Measurements from ENCODE around the gene RNF14.
"Not testable (repeated sequence)": the region's sequence is repeated elsewhere in the genome, so short reads cannot be mapped to it uniquely, and the experiment has no call there.

The RNF14 gene

GRCh38 chr5:142025637-142026036 is 56.7 kb downstream of the RNF14 start:
- CTCF ChIA-PET: interaction anchor here (1.2 kb wide), 2 partner anchors 14 to 117 kb away, joined by 3 read pairs; no protein-coding TSS in a partner anchor
- TF ChIP-seq, protein P1, sequence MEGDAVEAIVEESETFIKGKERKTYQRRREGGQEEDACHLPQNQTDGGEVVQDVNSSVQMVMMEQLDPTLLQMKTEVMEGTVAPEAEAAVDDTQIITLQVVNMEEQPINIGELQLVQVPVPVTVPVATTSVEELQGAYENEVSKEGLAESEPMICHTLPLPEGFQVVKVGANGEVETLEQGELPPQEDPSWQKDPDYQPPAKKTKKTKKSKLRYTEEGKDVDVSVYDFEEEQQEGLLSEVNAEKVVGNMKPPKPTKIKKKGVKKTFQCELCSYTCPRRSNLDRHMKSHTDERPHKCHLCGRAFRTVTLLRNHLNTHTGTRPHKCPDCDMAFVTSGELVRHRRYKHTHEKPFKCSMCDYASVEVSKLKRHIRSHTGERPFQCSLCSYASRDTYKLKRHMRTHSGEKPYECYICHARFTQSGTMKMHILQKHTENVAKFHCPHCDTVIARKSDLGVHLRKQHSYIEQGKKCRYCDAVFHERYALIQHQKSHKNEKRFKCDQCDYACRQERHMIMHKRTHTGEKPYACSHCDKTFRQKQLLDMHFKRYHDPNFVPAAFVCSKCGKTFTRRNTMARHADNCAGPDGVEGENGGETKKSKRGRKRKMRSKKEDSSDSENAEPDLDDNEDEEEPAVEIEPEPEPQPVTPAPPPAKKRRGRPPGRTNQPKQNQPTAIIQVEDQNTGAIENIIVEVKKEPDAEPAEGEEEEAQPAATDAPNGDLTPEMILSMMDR (IDR thresholded peaks at IDR 0.05; ENCODE audit: control extremely low read depth, extremely low read depth, low read depth, missing control alignments): no peak
- POLR2A ChIA-PET: no interaction called here
- DNase-seq (ENCODE audit: extremely low spot score): no peak

- TF ChIP-seq, protein P1 (IDR thresholded peaks at IDR 0.05; ENCODE audit: control extremely low read depth, extremely low read depth, low read depth, missing control alignments): no peak
- ChIA-PET POLR2A (interaction anchor here (0.6 kb wide), 1 partner anchor 931 kb away, joined by 4 read pairs; no protein-coding TSS in a partner anchor), CTCF (interaction anchor here (1.1 to 1.7 kb wide), 2 partner anchors 25 to 64 kb away, joined by 3 read pairs; partner anchors contain the start of gene RNF14)
- DNase-seq (ENCODE audit: extremely low spot score): no peak
These were observed 63.2 kb downstream of the RNF14 start for GRCh38 chr5:142032150-142032549.

- POLR2A ChIA-PET: interaction anchor here (0.6 kb wide), 1 partner anchor 930 kb away, joined by 4 read pairs; no protein-coding TSS in a partner anchor
These were observed 64.1 kb downstream of the RNF14 start for GRCh38 chr5:142032747-142033631.

DNA sequence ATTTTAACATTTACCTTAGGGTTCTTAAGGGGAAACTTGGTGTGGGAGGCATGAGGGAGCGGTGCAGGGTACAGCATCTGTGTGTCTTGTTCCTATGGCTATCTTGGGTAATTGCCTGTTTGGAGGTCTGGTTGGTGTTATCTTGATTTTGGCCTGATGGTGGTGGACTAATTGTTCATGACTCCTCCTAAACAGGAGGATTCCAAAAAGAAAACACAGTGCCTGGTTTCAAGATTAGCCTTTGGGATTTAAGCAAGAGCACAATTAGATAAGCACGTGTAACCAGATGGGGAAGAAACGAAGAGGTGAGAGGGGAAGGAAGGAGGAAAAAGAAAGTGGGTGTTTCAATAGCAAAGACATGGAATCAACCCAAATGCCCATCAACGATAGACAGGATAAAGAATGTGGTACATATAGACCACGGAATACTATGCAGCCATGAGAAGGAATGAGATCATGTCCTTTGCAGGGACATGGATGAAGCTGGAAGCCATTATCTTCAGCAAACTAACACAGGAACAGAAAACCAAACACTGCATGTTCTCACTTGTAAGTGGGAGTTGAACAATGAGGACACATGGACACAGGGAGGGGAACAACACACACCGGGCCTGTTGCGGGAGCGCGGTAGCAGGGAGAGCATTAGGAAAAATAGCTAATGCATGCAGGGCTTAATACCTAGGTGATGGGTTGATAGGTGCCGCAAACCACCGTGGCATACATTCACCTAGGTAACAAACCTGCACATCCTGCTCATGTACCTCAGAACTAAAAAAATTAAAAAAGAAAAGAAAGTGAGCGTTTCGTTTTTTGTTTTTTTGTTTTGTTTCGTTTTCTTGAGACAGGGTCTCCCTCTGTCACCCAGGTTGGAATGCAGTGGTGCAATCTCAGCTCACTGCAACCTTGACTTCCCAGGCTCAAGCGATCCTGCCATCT is 65.0 kb downstream of the RNF14 start:
- POLR2A ChIA-PET; DNase-seq (ENCODE audit: extremely low spot score): not testable (repeated sequence)
- CTCF ChIA-PET: interaction anchor here (0.9 to 1.5 kb wide), 2 partner anchors 73 to 110 kb away, joined by 3 read pairs; no protein-coding TSS in a partner anchor

More at GRCh38 chr5:142032747-142033631, 64.1 kb downstream of the RNF14 start:
- TF ChIP-seq, protein P1 (IDR thresholded peaks at IDR 0.05; ENCODE audit: control extremely low read depth, extremely low read depth, low read depth, missing control alignments): no peak
- DNase-seq (ENCODE audit: extremely low spot score): no peak
- CTCF ChIA-PET: interaction anchor here (1.1 to 1.7 kb wide), 2 partner anchors 24 to 64 kb away, joined by 3 read pairs; partner anchors contain the start of gene RNF14

GRCh38 chr5:142034994-142035393 is 66.1 kb downstream of the RNF14 start:
- ChIA-PET CTCF (interaction anchor here (1.4 to 1.5 kb wide), 2 partner anchors 15 to 109 kb away, joined by 3 read pairs; no protein-coding TSS in a partner anchor), POLR2A (no interaction called here)
- TF ChIP-seq, protein P1 (IDR thresholded peaks at IDR 0.05; ENCODE audit: control extremely low read depth, extremely low read depth, low read depth, missing control alignments): no peak
- no peak for DNase-seq (ENCODE audit: extremely low spot score)

- POLR2A ChIA-PET: no interaction called here
- CTCF ChIA-PET: no interaction called here
- TF ChIP-seq, protein P1 (IDR thresholded peaks at IDR 0.05; ENCODE audit: control extremely low read depth, extremely low read depth, low read depth, missing control alignments): no peak
- no peak for DNase-seq (ENCODE audit: extremely low spot score)
These were observed 68.0 kb downstream of the RNF14 start for GRCh38 chr5:142036918-142037317.

GRCh38 chr5:142037599-142037998 is 68.7 kb downstream of the RNF14 start:
- DNase-seq (ENCODE audit: extremely low spot score); CTCF ChIA-PET; POLR2A ChIA-PET: not testable (repeated sequence)
